Esophagus (tissue), 2 donors: ENCODE measurements around the gene SAPCD1. TPM values are rescaled to one million over a fixed set of nuclear protein-coding genes. Genes with fewer than 3 reads are reported as not detected.

Experiments
- H3K27ac ChIP-seq, 2 donors: one replicate each; pipeline ENCODE4 v1.5.1; 2013; ENCODE audit warnings: low read depth in 2 of 2, mild to moderate bottlenecking in 2 of 2, inconsistent platforms in 1 of 2, low read length in 1 of 2, moderate library complexity in 1 of 2
- H3K27me3 ChIP-seq, 2 donors: one replicate each; pipeline ENCODE4 v1.6.1; 2013; ENCODE audit warnings: low read length in 2 of 2, control low read depth in 1 of 2, mild to moderate bottlenecking in 1 of 2; ENCODE audit not compliant: insufficient read depth in 2 of 2, control insufficient read depth in 1 of 2
- H3K36me3 ChIP-seq, 2 donors: one replicate each; pipeline ENCODE4 v1.6.1; 2013; ENCODE audit warnings: low read length in 1 of 2; ENCODE audit not compliant: control insufficient read depth in 2 of 2, insufficient read depth in 2 of 2
- H3K4me1 ChIP-seq, 2 donors: one replicate each; pipeline ENCODE4 v1.6.1; 2013; ENCODE audit warnings: low read length in 1 of 2; ENCODE audit not compliant: control insufficient read depth in 2 of 2, insufficient read depth in 2 of 2
- H3K4me3 ChIP-seq, 2 donors: one replicate each; pipeline ENCODE4 v1.5.1; 2013; ENCODE audit warnings: low read length in 2 of 2, mild to moderate bottlenecking in 2 of 2, low read depth in 1 of 2, moderate library complexity in 1 of 2
- H3K9me3 ChIP-seq, 2 donors: one replicate each; pipeline ENCODE4 v1.6.1; 2013; ENCODE audit warnings: mild to moderate bottlenecking in 2 of 2, low read depth in 1 of 2, low read length in 1 of 2, moderate library complexity in 1 of 2; ENCODE audit not compliant: control insufficient read depth in 2 of 2, insufficient read depth in 1 of 2
- WGBS, 2 donors: extraction: QIAGEN DNeasy Blood & Tissue Kit; methylation state at CpG; one replicate each; pipeline ENCODE4 v1.1.7; 2013; 5-methylcytosine and 5-hydroxymethylcytosine counted together
- polyA plus RNA-seq, 2 donors: library from polyadenylated mRNA; stranded (reverse); fragments of 200-250 nt; gene quantifications; one replicate each; pipeline ENCODE4 v1.2.3, GENCODE V29; 2013
- donor health status: healthy with polysubstance abuse.
- donor health status: Bipolar disorder and iron deficiency.

Gene SAPCD1
- polyA plus RNA-seq, 2 donors: 2.3 to 7.6 TPM

DNA sequence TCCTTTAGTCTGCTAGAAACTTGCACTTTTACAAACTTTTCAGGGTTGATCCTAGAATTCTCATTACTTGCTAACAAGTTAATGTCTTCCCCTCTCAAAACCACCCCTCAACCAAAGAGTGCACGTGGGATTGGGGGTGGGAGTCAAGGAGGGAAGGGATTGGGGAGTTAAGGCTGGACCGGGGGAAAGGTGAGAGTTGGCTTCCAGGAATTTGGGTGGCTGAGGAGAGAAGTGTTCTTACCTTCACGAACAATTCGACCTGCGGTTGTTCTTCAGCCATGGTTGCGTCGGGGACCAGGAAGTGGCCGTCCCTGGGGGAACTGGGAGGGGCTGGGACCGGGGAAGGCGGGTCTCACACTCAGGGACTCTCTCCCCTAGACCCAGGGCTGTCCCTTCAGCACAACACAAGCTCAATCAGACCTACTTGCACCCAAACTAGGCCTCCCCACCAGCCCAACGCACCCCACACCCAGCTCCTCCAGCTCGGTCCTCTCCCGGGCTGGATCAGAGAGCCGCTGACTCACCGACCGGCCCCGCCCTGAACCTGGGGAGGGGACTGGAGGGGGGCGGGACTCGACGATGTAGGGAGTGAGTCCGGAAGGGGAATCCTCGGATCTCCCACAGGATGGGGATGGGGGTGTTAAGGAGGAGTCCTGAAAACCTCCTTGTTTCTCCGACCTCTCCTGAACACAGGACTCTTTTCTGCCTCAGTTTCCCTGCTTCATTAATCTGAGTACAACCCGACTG, 26.3 kb upstream of the SAPCD1 start, which contains the start of gene CLIC1:
Gene CLIC1 (minus strand): TSS at position 510 of the 747 bp plus-strand sequence. CDS start 230 bp downstream, at position 280.
- Histone ChIP-seq H3K9me3 (no peaks in the 10 kb centered on the region), H3K27me3 (no peaks in the 10 kb centered on the region), H3K27ac (peak within 1 kb of the TSS; percentile 96 to 98), H3K4me1 (peaks cover 3 to 17% of the 10 kb centered on the region in 2 donors), H3K36me3 (peaks cover 14 to 16% of the 10 kb centered on the region in 2 donors), H3K4me3 (peak within 1 kb of the TSS; percentile 60 to 88)
- 0 to 1% methylated on average over 24 of the region's 24 CpGs for WGBS, 2 donors

DNA sequence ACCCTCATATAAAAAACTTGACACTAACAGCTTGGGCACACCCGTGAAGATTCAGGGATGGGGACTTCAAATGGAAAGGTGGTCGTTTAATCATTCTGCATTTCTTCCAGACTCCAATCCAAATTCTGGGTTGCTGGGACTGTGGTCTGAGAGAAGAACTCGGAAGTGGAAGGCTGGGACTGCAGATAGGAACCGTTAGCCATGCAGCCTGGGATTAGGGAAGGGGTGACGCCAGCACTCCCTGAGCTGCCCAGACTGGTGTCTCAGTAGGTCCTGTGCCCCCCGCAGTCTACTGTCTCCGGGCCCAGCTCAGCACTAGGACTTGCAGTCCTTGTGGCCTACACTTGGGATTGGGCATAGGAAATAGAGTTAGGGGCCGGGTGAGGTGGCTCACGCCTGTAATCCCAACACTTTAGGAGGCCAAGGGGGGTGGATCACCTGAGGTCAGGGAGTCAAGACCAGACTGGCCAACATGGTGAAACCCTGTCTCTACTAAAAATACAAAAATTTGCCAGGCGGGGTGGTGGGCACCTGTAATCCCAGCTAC, 25.6 kb upstream of the SAPCD1 start:
- H3K9me3 ChIP-seq: no peaks in the 10 kb centered on the region
- H3K27me3 ChIP-seq: no peaks in the 10 kb centered on the region
- H3K4me3 ChIP-seq: peak overlapping the region; percentile 60 to 88
- H3K27ac ChIP-seq: peak overlapping the region; percentile 96 to 97
- peaks cover 3 to 17% of the 10 kb centered on the region in 2 donors for H3K4me1 ChIP-seq
- 31 to 32% methylated on average over 10 of the region's 10 CpGs for WGBS, 2 donors
- H3K36me3 ChIP-seq: peaks cover 13 to 15% of the 10 kb centered on the region in 2 donors

DNA sequence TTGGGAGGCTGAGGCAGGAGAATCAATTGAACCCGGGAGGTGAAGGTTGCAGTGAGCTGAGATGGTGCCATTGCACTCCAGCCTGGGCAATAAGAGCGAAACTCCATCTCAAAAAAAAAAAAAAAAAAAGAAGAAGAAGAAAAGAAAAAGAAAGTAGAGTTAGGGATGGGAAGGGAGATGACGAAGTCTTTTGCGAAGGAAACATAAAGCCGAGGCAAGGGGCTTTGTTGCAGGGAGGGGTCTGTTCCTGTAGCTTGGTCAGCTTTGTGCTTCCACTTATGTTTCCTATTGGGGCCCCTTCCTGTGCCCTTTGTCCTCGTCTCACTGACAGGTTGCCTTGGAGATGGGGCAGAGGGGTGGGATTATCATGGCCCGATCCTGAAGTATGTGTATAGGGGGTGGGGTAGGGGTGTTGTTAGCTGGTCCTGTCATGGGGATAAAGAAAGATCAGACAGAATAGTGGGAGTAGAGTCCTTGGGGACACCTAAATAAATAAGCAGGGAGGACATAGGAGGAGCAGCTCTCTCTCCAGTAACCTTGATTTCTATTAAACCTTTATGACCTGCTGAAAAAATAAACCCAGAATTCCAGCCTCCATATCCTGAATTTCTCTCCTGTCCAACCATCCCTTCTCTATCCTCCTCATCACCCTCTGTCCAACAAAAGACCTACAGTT, 25.0 kb upstream of the SAPCD1 start:
- Histone ChIP-seq H3K4me1 (peaks cover 3 to 17% of the 10 kb centered on the region in 2 donors), H3K9me3 (no peaks in the 10 kb centered on the region)
- 42 to 52% methylated on average over 7 of the region's 7 CpGs for WGBS, 2 donors

DNA sequence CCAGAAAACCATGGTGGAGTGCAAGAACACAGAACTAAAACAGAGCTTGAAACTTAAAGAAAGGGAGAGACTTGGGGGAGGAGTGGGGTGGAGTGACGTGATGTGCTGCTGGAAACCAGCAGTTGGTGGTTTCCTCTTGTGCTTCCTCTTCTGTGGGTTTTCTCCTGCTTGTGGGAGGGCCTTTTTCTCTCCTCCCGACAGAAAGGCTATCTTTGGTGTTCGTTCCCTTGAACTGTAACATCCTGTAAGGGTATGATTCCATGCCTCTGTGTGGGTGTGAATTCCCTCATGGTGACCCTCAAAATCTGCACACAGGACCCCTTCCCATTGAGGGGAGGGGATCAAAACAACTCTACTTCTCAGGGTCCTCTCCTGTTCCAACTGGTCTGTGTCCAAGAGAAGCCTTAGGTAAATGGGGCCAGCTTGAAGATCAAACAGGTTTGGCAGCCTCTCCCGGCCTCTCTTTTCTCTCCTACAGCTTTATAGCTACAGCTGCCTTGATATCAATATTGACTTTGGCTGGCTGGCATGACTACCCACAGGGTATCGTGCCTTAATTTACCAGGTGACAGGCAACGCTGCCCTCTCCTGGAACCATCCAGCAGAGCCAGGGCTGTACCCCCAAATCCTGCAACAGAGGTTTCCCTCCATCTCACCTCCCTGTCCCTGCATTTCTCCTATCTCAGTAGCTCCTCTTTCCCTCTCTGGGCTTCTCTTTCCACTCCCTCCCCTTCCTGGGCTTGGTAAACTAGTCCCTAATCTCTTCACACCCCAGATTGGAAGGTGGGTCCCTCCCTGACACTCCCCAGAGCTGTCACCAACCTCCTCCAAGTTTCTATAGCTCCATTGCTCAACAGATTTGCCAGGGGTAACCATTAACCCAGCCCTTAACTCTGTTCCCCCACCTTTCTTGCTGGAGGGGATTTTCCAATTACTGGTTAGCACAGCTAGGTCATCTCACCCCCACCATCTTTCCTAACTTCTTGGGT, 24.2 kb upstream of the SAPCD1 start:
- Histone ChIP-seq H3K4me1 (peaks cover 3 to 17% of the 10 kb centered on the region in 2 donors), H3K4me3 (peak overlapping the region; percentile 2 to 15), H3K27ac (peak overlapping the region; percentile 96 to 98), H3K36me3 (peaks cover 7 to 12% of the 10 kb centered on the region in 2 donors), H3K27me3 (no peaks in the 10 kb centered on the region), H3K9me3 (no peaks in the 10 kb centered on the region)
- WGBS, 2 donors: 9 to 14% methylated on average over 6 of the region's 6 CpGs

More for the DNA sequence above, 25.0 kb upstream of the SAPCD1 start:
- H3K36me3 ChIP-seq: peaks cover 10 to 12% of the 10 kb centered on the region in 2 donors
- peak overlapping the region; percentile 96 to 98 for H3K27ac ChIP-seq
- H3K27me3 ChIP-seq: no peaks in the 10 kb centered on the region
- peak overlapping the region in 1 of 2 donors; percentile 15 for H3K4me3 ChIP-seq

DNA sequence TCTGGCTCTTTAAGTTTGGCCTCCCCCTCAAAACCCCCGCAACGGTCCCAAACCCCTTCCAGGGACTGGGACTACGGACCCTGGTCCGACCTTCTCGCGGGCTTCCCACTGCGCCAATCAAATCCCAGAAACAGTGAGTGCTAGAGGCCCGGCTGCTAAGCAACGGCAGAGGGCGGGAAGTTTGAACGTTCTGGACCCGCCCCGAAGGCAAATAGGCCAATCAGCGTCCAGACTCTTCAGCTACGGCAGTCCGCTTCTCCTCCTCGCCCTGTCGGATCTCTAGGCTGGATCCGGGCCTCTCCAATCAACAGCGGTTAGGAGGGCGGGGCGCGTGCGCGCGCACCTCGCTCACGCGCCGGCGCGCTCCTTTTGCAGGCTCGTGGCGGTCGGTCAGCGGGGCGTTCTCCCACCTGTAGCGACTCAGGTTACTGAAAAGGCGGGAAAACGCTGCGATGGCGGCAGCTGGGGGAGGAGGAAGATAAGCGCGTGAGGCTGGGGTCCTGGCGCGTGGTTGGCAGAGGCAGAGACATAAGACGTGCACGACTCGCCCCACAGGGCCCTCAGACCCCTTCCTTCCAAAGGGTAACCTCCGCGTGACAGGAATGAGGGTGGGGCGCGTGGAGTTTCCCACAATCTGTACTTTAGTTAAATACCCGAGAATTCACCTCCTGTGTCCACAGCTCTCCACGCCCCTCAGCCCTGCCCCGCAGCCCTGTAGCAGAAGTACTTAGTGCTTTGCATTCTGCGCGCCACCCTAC, 22.6 kb upstream of the SAPCD1 start, which contains the start of gene MSH5:
Gene MSH5 (plus strand): TSS at position 367 of the 758 bp plus-strand sequence. CDS start 462 bp downstream, outside the sequence.
- H3K27me3 ChIP-seq: no peaks in the 10 kb centered on the region
- H3K36me3 ChIP-seq: no peaks in the 10 kb centered on the region
- H3K9me3 ChIP-seq: no peaks in the 10 kb centered on the region
- peaks cover 3 to 10% of the 10 kb centered on the region in 2 donors for H3K4me1 ChIP-seq
- WGBS, 2 donors: 1% methylated on average over 58 of the region's 58 CpGs
- peak within 1 kb of the TSS; percentile 96 to 98 for H3K27ac ChIP-seq
- peak within 1 kb of the TSS; percentile 74 to 83 for H3K4me3 ChIP-seq

DNA sequence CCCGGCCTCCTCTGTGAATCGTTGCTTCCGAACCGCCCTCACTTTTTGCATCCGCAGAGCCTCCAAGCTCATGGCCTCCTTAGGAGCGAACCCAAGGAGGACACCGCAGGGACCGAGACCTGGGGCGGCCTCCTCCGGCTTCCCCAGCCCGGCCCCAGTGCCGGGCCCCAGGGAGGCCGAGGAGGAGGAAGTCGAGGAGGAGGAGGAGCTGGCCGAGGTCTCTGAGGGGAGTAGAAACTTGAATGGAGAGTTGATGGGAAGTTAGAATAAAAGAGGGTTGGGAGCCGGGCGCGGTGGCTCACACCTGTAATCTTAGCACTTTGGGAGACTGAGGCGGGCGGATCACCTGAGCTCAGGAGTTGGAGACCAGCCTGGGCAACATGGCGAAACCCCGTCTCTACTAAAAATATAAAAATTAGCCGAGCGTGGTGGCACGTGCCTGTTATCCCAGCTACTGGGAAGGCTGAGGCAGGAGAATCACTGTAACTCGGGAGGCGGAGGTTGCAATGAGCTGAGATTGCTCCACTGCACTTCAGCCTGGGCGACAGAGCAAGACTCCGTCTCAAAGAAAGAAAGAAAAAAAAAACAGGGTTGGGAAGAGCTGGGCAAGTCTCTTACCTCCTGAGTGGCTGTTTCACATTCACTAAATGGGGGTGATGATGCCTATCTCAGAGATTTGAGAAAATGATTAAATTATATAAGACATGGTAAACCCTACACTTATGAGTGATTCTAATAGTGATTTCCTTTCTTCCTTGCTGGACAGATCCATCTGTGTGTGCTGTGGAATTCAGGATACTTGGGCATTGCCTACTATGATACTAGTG, 21.8 kb upstream of the SAPCD1 start:
- Histone ChIP-seq H3K36me3 (no peaks in the 10 kb centered on the region), H3K9me3 (no peaks in the 10 kb centered on the region), H3K4me1 (peaks cover 3 to 10% of the 10 kb centered on the region in 2 donors), H3K4me3 (peak overlapping the region; percentile 74 to 83), H3K27ac (peak overlapping the region; percentile 78 to 98), H3K27me3 (no peaks in the 10 kb centered on the region)
- 14 to 16% methylated on average over 29 of the region's 29 CpGs for WGBS, 2 donors

DNA sequence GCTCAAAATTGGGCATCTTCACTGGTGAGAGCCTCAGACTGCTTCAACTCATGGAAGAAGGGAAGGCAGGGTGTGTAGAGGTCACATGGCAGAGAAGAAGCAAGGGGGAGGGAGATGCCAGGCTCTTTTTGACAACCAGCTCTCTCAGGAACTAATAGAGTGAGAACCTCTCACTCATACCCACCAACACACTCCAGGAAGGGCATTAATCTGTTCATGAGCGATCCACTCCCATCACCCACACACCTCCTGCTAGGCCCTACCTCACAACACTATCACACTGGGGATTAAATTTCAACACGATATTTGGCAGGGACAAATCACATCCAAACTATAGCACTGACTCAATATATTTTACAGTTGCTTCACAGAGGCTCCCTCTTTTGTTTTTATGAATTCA, 20.6 kb upstream of the SAPCD1 start:
- H3K36me3 ChIP-seq: no peaks in the 10 kb centered on the region
- H3K9me3 ChIP-seq: no peaks in the 10 kb centered on the region
- no peaks in the 10 kb centered on the region for H3K27me3 ChIP-seq
- no peak overlapping the region for H3K4me3 ChIP-seq
- H3K4me1 ChIP-seq: peaks cover 1 to 7% of the 10 kb centered on the region in 2 donors
- H3K27ac ChIP-seq: peak overlapping the region in 1 of 2 donors; percentile 3
- 72 to 76% methylated on average over 2 of the region's 2 CpGs for WGBS, 2 donors

DNA sequence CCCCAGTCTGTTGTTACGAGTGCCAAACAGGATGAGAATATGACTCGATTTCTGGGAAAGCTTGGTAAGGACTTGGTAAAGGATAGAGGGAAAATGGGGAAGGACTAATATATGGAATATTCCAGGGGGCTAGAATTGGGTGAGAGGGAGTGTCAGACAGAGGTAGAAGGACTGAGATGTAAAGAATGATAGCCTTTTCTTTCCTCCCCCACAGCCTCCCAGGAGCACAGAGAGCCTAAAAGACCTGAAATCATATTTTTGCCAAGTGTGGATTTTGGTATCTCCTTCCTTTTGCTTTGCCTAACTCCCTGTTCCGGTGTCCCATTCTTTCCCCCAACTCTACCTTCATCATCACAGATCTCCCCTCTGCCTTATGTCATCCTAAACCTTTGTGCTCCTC, 19.6 kb upstream of the SAPCD1 start:
- H3K36me3 ChIP-seq: peaks cover 0 to 3% of the 10 kb centered on the region in 2 donors
- no peak overlapping the region for H3K27ac ChIP-seq
- H3K27me3 ChIP-seq: no peaks in the 10 kb centered on the region
- peaks cover 0 to 7% of the 10 kb centered on the region in 2 donors for H3K4me1 ChIP-seq
- H3K4me3 ChIP-seq: no peak overlapping the region
- 80 to 84% methylated on average over 3 of the region's 3 CpGs for WGBS, 2 donors
- no peaks in the 10 kb centered on the region for H3K9me3 ChIP-seq
